ENCODE measurements around the gene LETM1.

The LETM1 gene

DNA sequence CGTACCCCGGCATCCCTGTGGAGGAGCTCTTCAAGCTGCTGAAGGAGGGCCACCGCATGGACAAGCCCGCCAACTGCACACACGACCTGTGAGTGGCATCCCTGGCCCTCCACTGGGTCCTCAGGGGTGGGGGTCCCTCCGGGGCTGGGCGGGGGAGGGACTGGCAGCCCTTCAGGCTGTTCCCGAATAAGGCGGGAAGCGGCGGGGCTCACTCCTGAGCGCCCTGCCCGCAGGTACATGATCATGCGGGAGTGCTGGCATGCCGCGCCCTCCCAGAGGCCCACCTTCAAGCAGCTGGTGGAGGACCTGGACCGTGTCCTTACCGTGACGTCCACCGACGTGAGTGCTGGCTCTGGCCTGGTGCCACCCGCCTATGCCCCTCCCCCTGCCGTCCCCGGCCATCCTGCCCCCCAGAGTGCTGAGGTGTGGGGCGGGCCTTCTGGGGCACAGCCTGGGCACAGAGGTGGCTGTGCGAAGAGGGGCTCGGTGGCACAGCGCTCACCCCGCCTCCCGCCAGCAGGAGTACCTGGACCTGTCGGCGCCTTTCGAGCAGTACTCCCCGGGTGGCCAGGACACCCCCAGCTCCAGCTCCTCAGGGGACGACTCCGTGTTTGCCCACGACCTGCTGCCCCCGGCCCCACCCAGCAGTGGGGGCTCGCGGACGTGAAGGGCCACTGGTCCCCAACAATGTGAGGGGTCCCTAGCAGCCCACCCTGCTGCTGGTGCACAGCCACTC lies 49.2 kb downstream of the LETM1 start:
- no peak for DNase-seq (ENCODE audit: low read depth)

DNA sequence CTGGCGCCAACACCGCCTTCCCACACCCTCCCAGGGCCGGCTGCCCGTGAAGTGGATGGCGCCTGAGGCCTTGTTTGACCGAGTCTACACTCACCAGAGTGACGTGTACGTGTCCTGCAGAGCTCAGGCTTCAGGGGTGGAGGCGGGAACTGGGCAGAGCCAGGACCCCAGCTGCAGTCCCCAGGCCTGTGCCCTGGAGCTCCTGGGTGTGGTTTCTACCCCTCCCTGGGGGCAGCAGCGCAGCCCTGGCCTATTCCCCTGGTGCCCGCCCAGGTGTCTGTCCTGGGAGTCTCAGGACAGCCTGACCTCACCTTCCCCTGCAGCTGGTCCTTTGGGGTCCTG lies 49.8 kb downstream of the LETM1 start:
- no peak for DNase-seq (ENCODE audit: low read depth)

DNA sequence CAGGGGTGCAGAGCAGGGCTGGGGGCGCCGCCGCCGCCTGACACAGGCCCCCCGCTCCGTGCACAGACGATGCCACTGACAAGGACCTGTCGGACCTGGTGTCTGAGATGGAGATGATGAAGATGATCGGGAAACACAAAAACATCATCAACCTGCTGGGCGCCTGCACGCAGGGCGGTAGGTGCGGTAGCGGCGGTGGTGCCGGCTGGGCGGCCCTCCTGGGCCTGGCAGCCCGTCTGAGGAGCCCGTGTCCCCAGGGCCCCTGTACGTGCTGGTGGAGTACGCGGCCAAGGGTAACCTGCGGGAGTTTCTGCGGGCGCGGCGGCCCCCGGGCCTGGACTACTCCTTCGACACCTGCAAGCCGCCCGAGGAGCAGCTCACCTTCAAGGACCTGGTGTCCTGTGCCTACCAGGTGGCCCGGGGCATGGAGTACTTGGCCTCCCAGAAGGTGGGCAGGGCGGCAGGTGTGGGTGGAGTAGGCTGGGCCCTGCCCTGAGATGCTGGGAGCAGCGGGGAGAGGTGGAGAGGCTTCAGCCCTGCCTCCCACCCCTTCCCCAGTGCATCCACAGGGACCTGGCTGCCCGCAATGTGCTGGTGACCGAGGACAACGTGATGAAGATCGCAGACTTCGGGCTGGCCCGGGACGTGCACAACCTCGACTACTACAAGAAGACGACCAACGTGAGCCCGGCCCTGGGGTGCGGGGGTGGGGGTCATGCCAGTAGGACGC lies 50.3 kb downstream of the LETM1 start:
- DNase-seq (ENCODE audit: low read depth) = no peak

- DNase-seq (ENCODE audit: low read depth) = no peak
These were observed 51.1 kb downstream of the LETM1 start for GRCh38 chr4:1804638-1805492.

DNA sequence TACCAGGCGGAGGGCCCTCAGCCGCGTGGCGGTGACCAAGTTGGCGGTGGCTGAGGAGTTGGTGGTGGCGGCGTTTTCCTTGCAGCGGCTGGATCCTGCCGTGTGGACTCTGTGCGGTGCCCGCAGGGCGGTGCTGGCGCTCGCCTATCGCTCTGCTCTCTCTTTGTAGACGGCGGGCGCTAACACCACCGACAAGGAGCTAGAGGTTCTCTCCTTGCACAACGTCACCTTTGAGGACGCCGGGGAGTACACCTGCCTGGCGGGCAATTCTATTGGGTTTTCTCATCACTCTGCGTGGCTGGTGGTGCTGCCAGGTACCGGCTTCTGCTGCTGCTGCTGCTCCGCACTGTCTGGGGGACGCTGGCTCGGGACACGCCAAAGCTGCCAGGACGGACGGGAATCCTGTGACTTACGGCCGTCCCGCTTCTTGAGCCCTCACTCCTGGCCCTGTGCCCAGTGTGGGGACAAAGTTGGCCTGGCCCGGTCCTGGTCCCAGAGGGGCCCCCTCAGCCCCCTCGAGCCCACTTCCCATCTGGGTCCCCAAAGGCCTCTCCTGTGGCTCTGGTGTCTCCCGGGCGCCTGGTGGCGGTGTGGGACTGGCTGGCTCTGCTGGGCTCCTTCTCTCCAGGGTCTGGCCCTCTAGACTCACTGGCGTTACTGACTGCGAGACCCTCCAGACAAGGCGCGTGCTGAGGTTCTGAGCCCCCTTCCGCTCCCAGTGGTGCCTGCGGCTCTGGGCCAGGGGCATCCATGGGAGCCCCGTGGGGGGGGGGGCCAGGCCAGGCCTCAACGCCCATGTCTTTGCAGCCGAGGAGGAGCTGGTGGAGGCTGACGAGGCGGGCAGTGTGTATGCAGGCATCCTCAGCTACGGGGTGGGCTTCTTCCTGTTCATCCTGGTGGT lies 52.2 kb downstream of the LETM1 start:
- no peak for DNase-seq (ENCODE audit: low read depth)

DNA sequence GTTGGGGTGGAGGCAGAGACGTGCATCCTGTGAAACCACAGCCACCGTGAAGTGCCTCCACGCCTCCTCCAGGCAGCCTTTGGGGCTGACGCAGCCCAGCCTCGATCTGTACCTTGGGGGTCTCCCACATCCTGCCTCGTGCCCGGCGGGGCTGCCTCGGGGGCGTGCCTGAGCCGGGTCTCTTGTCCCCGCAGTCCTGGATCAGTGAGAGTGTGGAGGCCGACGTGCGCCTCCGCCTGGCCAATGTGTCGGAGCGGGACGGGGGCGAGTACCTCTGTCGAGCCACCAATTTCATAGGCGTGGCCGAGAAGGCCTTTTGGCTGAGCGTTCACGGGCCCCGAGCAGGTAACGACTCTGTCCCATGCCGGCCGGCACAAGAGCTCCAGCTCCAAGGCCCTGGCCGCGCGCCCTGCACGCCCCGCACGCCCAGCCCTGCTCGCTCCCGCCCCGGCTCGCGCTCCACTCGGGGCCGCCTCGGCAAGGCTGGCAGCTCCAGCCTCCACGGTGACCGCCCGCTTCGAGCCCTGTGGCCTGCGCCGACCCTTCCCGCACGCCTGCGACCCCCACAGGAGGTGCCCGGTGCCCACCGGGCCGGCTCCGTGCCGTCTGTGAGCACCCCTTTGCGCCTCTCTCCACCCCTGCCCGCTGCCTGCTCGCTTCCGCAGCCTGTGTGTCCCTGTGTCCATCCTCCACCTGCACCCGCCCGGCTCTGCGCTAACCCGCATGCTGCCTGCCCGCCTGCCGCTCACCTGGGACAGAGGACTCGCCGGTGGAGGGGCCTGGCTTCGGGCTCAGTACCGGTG lies 53.0 kb downstream of the LETM1 start:
- DNase-seq (ENCODE audit: low read depth) = no peak

GRCh38 chr4:1802151-1802715 lies 53.7 kb downstream of the LETM1 start:
- no peak for DNase-seq (ENCODE audit: low read depth)

- DNase-seq (ENCODE audit: low read depth) = no peak
These were observed 54.5 kb downstream of the LETM1 start for GRCh38 chr4:1801286-1801958.

GRCh38 chr4:1800805-1801204 lies 55.2 kb downstream of the LETM1 start:
- DNase-seq (ENCODE audit: low read depth) = no peak

DNA sequence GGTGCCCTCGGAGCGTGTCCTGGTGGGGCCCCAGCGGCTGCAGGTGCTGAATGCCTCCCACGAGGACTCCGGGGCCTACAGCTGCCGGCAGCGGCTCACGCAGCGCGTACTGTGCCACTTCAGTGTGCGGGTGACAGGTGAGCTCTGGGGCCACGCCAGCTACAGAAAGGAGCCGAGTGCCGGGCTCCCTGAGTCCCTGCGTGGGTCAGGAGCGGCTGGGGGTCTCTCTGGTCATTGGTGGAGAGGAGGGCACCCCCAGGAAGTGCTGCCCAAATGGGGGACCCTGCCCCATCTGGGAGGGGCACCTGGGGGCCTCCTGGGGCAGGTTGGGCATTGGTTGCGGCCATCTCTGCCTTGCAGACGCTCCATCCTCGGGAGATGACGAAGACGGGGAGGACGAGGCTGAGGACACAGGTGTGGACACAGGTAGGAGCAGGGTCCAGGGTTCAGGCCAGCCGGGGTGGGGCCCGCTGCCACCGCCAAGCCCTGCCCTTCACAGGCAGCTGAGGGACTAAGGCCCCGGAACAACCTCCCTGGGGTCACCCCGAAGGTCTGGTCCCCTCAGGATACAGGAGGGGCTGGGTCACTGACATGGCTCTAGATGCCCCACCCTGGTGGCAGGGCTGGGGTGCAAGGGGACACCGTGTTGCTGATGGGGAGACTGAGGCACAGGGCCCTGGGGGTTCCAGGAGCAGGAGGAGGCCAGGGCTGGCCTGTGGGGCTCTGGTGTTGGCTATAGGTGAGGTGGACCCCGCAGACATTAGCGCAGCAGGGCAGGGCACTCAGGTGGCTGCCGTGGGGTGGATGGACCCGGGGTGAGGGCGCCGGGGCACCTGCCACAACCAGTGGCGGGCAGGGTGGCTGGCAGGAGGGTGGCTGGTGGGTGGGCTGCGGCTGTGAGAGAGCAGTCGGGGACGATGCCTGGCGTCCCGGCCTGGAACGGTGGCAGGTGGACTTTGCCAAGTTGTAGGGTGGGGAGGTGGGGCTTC lies 56.3 kb downstream of the LETM1 start:
- DNase-seq (ENCODE audit: low read depth) = no peak

DNA sequence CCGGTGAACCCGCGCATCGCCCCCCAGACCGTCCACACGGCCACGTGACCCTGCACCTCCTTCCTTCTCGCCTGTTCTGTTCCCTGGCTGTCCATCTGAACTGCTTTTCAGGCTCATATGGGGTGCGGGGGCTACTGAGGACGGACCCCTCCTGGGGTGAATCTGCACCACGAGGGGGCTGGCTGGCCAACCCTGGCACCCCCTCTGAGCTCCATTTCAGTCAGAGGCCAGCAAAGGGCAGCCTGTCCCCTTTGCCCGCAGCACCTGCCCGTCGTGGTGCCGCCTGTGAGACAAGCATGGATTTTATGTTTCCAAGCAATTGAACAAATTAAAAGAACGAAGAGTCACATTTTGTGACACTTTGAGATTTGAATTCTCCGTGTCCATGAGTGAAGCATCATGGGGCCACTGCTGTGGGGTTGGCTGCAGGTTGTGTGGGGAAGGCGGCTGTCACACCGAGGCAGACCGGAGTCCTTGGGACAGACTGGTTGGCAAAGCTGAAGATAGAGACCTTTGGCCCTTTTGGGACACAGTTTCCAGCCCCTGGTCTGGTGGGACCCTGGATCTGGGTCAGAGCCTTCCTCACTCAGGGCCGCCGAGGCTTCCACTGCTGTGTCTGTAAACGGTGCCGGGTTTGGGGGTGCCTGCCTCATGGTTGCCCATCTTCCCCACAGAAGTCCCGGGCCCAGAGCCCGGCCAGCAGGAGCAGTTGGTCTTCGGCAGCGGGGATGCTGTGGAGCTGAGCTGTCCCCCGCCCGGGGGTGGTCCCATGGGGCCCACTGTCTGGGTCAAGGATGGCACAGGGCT lies 57.2 kb downstream of the LETM1 start:
- DNase-seq (ENCODE audit: low read depth) = no peak

DNA sequence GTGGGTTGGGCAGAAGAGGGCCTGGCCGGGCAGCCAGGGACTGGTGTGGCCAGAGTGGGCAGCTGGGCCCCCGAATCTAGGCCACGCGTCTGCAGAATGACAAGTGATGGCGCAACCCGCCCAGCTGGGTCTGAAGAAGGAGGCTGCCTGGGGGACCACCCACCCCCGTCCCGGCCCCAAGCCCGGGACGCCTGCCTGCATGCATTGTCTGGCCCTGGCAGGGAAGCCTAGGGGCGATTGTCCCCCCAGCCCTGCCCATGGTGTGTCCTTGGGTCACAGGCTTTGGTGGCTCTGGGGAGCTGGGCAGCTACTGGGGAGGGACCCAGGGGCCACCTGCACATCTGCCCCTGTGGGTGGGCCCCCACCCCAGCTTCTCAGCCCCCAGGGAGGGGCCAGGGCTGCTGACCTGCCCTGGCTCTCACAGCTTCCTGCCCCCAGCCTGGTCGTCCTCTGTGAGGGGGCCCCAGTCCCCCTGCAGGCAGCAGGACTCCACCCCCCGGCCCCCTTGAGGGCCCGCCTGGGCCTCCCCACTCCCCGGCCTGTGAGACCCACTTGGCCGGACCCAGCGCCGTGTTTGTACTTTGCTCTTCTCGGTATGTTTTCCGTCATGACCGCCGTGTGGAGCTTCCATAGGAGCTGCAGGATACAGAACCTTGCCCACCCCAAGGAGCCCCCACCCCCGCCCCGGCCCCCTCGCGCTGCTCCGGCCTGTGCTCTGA lies 57.9 kb downstream of the LETM1 start:
- no peak for DNase-seq (ENCODE audit: low read depth)

DNA sequence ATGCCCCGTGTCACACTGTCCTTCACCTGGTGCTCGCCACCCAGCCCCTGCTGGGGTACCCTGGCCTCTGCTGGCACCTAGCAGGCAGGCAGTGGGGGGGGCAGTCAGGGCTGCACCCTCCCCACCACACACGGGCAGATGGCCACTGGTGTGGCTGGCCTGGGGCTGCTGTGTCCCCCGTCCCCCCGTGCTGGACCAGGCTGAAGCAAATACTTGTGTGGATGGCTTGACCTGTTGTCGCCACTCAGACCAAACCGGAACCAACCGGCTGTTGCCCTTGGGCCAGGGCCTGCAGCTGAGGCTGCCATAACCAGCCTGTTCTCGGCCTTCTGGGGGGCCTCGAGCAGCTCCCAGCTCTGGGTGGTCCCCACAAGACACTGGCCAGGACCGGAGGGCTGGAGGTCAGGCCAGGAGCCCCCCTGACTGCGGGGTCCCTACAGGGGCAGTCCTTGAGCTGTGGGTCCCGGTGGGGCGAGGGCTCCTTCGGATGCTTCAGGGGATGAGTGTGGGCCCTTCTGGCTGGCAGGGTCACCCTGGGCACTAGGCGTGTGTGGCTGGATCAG lies 58.6 kb downstream of the LETM1 start:
- no peak for DNase-seq (ENCODE audit: low read depth)

DNA sequence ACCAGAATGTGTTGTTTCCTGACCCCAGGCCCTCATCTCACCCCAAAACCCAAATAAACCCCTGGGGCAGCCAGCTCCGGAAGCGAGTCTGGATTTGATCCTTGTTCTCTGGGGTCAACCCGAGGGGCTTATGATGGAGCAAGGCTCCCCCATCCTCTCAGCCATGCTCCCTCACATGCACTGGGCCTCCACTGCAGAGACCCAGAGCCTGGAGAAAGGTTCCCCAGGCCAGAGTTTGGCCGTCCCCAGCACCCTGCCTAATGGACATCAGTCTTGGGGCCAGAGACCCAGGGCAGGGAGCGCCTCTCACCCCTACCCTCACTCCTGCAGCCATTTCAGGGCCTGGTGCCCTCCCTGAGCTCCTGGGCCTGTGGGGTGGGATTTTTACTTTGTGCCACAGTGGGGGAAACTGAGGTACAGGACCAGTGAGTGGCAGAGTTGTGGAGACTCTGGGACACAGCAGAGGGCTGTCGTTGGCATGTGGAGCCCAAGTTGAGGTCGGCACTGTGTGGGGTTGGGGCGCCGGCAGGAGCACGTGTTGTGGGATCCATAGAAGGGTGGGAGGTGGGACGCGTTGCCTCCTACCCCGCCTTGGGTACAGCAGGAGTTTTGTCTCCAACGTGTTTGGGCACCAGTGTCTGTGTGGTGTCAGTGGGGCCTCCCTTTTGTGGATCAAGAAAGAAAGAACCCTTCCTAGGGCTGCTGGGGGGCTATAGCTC lies 59.3 kb downstream of the LETM1 start:
- DNase-seq (ENCODE audit: low read depth) = no peak

DNA sequence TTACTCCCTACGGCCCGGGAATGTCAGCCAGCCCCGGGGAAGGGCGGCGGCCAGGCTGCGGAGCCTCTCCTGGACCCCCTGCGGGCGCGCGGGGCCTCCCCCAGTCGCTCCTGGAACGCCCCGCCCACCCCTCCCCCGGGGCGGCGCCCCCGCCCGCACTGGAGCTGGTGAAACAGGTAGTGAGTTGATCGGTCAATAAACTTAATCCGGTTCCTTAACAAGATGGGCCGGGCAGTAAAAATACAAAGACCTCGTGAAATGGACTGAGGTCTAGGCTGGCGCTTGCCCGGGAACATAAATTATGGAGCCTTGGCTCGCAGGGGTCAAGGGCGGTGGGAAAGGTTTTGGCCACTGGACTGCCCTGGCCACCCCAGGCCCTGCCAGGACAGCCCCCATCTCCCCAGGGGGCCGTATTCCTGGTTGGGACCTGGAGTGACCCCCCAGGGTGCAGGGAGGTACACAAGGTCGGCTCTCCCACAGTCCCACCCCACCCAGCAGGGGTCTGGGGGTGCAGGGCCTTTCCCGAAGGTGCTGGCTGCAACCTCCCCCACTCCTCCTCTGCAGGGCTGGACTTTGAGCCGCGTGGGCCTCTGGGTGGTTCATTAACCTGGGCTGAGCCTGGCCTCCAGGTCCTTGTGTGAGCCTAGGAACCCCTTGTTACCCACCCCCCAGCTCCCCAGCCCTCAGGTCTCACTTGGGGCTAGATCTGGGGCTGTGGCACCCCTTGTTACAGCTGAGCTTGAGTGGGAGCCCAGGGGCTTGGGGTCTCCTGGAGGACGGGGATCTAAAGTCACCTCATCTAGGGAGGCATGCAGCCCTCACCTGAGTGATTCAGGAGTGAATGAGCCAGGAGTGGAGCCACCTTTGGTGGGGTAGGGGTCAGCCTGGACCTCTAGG lies 60.4 kb downstream of the LETM1 start:
- no peak for DNase-seq (ENCODE audit: low read depth)
